ENCODE measurements around the gene PHACTR3.

The PHACTR3 gene

GRCh38 chr20:59802471-59803221, 198.3 kb downstream of the PHACTR3 start:
- DNase-seq (ENCODE audit: low spot score) = no peak

DNA sequence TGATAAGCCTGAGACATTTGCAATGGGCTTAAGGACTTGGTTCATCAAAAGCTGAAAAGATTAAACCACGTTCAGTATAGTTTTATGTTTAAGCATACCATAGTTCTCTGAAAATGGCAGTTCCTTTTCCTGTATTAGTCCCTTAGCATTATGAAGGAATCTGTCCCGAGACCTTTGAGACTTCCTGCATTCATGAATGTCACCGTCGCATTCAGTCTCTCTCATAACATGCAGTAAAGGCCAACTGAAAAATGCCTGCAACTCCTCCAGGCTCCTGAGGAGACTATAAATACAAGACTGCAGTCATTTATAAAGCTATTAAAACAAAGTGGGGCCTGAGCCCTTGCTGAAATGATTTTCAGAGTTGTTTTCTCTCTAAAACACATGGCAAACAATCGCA, 200.0 kb downstream of the PHACTR3 start:
- no peak for DNase-seq (ENCODE audit: low spot score)

DNA sequence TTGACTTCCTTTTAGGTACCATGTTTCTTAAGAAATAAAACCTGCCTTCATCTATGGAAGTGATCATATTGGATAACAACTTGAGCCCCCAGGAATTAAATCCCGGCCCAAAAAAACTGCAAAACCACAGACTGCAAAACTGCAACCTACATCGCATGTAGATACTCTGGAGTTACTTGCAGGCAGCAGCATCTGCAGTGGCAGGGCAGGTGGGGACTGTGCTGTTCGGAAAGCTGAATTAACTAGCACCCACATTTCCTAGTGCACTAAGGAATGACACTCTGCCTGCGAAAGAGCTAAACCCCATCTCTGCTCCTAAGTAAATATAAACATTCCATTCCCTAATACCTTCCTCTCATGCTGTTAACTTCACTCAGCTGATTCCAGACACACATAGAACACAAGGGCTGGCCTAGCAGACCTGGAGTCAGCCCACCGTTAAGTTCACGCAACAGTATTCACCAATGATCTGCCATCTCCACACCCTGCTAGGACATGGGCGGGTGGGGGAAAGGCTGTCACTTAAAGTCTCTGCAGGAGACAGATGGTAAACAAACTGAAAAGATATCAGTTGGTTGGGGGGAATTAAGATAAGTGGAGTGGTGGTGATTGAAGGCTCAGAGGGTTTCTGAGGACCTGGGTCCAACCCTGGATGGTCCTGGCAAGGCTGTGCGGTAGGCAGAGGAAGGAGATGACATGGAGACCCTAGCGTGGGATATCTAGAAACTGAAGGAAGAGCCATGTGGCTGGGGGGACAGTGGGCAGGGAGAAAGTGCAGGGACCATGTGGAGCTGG, 200.7 kb downstream of the PHACTR3 start:
- no peak for DNase-seq (ENCODE audit: low spot score)

- DNase-seq (ENCODE audit: low spot score) = no peak
Measured at GRCh38 chr20:59805786-59806577, 201.6 kb downstream of the PHACTR3 start.

DNA sequence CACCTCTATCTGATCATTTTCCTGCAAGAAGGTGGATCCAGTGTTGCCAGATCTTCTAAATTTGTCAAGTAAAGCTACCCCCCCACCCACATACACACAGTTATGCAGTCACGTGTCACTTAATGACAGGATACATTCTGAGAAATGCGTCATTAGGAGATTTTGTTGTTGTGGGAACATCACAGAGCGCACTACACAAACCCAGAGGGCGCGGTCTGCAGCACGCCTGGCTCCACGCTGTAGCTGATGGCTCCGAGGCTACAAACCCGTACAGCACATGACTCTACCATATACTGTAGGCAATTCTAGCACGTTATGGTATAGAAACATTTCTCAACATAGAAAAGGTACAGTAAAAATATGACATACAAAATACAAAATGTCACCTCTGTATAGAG, 202.2 kb downstream of the PHACTR3 start:
- no peak for DNase-seq (ENCODE audit: low spot score)

DNA sequence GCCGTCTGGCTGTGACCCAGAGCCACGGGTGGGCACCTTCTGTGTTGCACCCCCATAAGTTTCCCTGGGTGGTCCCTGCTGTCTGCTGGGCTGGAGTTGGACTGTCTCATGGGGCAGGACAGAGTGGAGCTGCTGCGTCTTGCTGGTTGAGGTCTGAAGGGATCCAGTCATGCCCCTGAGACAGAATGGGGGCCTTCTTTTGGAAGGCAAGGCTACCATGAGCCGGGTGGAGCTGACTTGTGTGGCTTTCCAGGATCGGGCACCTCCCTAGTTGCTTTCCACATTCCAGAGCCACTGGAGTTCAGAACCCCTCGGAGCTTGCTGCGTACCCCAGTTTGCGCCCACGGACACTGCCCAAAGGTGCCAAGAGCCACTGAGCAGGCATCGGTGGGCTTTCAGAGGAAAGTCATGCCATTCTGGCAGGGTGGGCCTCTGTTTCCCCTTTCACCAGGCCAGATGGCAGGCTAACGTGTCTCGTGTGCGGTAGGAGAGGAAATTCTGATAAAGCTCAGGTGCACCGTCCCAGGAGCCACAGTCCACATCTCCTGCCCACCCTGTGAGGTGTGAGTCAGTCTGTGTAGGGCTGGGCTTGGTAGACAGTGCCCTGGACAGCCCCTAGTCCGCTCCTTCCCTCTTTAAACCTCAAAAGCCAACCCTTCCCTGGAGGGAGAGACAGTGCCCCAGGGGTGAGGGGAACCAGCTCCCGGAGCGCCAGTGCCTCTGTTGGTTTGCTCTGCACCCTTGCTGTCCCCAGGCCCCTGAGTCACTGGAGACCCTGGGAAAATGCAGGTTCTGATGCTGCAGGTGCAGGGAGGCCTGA, 203.8 kb downstream of the PHACTR3 start:
- no peak for DNase-seq (ENCODE audit: low spot score)

GRCh38 chr20:59808729-59809381, 204.5 kb downstream of the PHACTR3 start:
- DNase-seq (ENCODE audit: low spot score) = no peak

DNA sequence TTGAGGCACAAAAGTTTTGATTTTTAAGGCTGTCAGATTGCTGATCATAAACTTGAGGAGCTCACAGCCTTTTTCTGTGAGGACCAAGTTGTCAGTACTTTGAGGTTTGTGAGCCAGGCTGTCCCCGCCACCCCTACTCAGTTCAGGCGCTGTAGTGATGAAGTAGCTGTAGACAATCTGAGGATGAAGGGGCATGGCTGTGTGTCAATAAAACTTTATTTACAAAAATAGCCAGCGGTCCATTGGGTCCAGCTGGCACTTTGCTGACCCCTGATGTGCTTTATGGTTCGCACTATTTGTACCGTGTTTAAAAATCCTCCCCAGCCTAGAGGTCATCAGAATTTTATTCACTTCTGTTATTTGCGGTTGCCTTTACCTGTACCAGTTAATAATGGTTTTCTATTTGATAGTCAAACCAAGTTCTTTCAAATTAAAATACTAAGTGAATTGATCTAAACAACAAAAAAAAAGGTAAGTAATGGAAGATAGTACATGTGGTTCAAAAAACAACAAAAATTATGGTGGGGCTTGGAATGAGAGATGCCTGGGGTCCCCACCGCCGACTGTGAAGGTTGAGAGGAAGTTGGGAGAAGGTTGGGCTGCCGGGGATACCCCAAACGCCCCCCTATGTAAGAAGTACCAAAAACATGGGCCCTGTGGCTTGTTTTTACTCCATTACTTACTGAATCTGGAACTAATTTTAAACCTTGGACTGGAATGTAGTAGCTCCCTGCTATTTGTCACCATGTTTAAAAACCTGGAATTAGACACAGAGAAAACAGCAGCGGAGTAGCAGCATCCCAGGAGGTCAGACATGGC, 205.5 kb downstream of the PHACTR3 start:
- no peak for DNase-seq (ENCODE audit: low spot score)

- no peak for DNase-seq (ENCODE audit: low spot score)
Measured at GRCh38 chr20:59810449-59811187, 206.3 kb downstream of the PHACTR3 start.

- no peak for DNase-seq (ENCODE audit: low spot score)
Measured at GRCh38 chr20:59811681-59812171, 207.4 kb downstream of the PHACTR3 start.

- no peak for DNase-seq (ENCODE audit: low spot score)
Measured at GRCh38 chr20:59812286-59813125, 208.2 kb downstream of the PHACTR3 start.

- DNase-seq (ENCODE audit: low spot score) = no peak
Measured at GRCh38 chr20:59813126-59813947, 209.0 kb downstream of the PHACTR3 start.

DNA sequence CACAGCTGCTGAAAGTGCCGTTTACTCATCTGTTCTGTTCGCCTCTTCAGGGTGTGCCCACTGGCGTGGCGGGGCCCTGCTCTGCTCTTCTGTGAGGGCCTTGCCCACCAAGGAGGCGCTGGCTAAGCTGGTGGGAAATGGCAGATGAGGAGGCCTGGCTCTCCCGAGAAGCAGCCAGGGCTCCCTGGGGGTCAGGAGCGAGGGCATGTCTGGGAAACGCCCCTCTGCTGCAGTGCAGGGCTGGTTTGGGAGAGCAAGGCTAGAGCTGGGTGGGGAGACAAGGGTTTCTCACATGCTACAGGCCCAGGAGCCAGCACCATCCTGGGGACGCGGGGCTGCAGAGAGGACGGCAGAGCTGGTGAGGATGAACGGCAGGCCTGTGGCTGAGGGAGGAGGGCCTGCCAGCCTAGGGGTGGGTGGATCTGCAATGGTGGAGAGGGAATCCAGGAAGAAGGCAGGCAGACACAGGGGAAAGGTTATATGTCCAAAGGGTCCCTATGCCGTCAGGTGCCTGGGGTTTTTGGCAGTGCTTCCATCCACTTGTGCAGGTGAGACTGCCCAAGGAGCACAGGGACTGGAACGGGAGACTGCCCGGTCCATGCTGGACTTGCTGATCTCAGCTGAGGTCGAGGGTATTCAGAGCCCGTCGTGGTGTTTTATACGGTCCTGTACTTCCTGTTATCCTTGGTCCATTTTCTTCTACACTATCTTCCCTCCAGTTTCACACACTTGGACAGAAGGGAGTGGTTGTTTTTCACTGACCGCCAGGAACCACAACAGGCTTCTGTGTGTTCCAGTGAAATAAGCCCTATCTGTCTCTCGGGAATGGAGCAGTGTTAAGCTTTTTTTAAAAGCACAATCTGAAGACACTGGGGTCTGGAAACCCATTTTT, 209.9 kb downstream of the PHACTR3 start:
- DNase-seq (ENCODE audit: low spot score) = no peak

DNA sequence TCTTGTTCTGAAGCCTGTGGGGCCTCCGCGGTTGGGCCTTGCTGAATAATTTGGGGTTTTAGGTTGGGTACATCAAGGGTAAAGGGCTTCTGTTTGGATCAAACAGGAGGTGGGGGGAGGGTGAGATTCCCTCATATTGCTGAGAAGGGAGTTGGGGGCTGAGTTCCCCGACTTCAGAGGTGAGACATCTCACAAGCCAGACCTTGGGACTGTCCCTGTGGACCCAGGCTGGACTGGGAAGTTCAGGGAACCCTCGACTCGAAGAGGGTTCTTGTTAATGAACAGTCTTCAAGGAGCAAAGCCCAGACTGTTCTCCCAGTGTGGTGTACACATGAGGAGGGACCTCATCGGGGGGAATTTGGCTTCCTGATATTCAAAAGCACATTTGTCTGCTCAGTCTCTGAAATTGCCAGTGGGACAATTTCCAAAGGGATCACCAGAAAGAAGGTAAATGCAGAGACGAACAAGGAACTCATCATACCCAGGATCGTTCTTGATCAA, 210.6 kb downstream of the PHACTR3 start:
- DNase-seq (ENCODE audit: low spot score) = no peak

DNA sequence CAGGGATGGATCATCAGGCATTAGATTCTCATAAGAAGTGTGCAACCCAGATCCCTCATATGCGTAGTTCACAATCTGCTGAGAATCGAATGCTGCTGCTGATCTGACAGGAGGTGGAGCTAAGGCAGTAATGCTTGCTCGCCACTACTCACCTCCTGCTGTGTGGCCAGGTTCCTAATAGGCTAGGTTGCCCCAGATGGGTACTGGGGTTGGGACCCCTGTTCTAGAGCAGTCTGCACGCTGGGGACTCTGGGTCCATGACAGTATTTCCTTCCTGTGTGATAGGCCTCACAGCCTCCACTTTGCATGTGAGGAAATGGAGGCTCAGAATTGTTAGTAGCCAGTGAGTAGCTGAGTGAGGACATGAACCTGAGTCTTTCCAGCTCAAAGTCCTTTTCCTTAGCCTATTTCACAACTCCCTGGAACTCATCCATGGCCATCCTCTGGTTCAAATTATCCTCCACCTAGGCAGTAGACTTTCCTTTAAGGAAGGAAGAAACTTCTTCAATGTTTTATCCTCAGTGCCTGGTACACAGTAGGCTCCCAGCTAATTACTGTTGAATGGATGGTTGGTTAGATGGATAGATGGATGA, 211.9 kb downstream of the PHACTR3 start:
- no peak for DNase-seq (ENCODE audit: low spot score)

- no peak for DNase-seq (ENCODE audit: low spot score)
Measured at GRCh38 chr20:59817406-59817805, 213.1 kb downstream of the PHACTR3 start.

Data from HuH-7 (cell line).